ENCODE measurements around the gene PDZD2.

Gene PDZD2

GRCh38 chr5:32108167-32108566 lies 469.2 kb downstream of the PDZD2 start:
- Histone ChIP-seq H3K9me2 (replicated peaks; ENCODE audit: insufficient read depth, low read length) (no peaks in the 10 kb centered on the region), H3K9me3 (replicated peaks; ENCODE audit: insufficient read depth, low read length) (no peaks in the 10 kb centered on the region)

GRCh38 chr5:32109236-32109635 lies 470.3 kb downstream of the PDZD2 start:
- Histone ChIP-seq H3K9ac (ENCODE audit: low read length) (no peak overlapping the region), H3K4me3 (ENCODE audit: low read length) (no peak overlapping the region), H3F3A (ENCODE audit: insufficient read depth, low read length) (no peaks in the 10 kb centered on the region), H4K20me1 (ENCODE audit: insufficient read depth, low read length) (no peaks in the 10 kb centered on the region), H3K79me2 (ENCODE audit: low read length) (peaks cover 21% of the 10 kb centered on the region), H3K27me3 (replicated peaks; ENCODE audit: insufficient read depth, low read length) (no peaks in the 10 kb centered on the region), H3K27ac (ENCODE audit: low read length) (no peak overlapping the region), H3K9me2 (replicated peaks; ENCODE audit: insufficient read depth, low read length) (no peaks in the 10 kb centered on the region), H3K9me3 (replicated peaks; ENCODE audit: insufficient read depth, low read length) (no peaks in the 10 kb centered on the region), H3K4me1 (ENCODE audit: low read length) (no peaks in the 10 kb centered on the region), H2AFZ (ENCODE audit: low read length) (no peak overlapping the region), H3K4me2 (ENCODE audit: low read depth, low read length) (no peak overlapping the region), H3K36me3 (replicated peaks; ENCODE audit: insufficient read depth, low read length) (0 out of 2 replicates have a peak, but pooled peaks cover 8% of the 10 kb centered on the region)
- no peak for DNase-seq
- TF ChIP-seq EZH2 (optimal IDR thresholded peaks at IDR 0.05; ENCODE audit: low read depth, low read length) (no peak), EZH2phosphoT487 (IDR thresholded peaks at IDR 0.05; ENCODE audit: low read length) (no peak), CTCF (IDR thresholded peaks at IDR 0.05; ENCODE audit: low read length) (no peak)

More at GRCh38 chr5:32108167-32108566, 469.2 kb downstream of the PDZD2 start:
- Histone ChIP-seq H4K20me1 (ENCODE audit: insufficient read depth, low read length) (no peaks in the 10 kb centered on the region), H3K27me3 (replicated peaks; ENCODE audit: insufficient read depth, low read length) (no peaks in the 10 kb centered on the region), H2AFZ (ENCODE audit: low read length) (no peak overlapping the region), H3K79me2 (ENCODE audit: low read length) (peaks cover 11% of the 10 kb centered on the region), H3K9ac (ENCODE audit: low read length) (no peak overlapping the region), H3K4me2 (ENCODE audit: low read depth, low read length) (no peak overlapping the region), H3K27ac (ENCODE audit: low read length) (no peak overlapping the region), H3F3A (ENCODE audit: insufficient read depth, low read length) (no peaks in the 10 kb centered on the region), H3K36me3 (replicated peaks; ENCODE audit: insufficient read depth, low read length) (0 out of 2 replicates have a peak, but pooled peaks cover 8% of the 10 kb centered on the region), H3K4me1 (ENCODE audit: low read length) (no peaks in the 10 kb centered on the region), H3K4me3 (ENCODE audit: low read length) (no peak overlapping the region)
- TF ChIP-seq CTCF (IDR thresholded peaks at IDR 0.05; ENCODE audit: low read length) (no peak), EZH2 (optimal IDR thresholded peaks at IDR 0.05; ENCODE audit: low read depth, low read length) (no peak), EZH2phosphoT487 (IDR thresholded peaks at IDR 0.05; ENCODE audit: low read length) (no peak)
- DNase-seq, result no peak

GRCh38 chr5:32110111-32110696 lies 471.3 kb downstream of the PDZD2 start:
- Histone ChIP-seq H3K27me3 (replicated peaks; ENCODE audit: insufficient read depth, low read length) (no peaks in the 10 kb centered on the region), H3K36me3 (replicated peaks; ENCODE audit: insufficient read depth, low read length) (0 out of 2 replicates have a peak, but pooled peaks cover 8% of the 10 kb centered on the region), H3K27ac (ENCODE audit: low read length) (no peak overlapping the region), H3K9ac (ENCODE audit: low read length) (no peak overlapping the region), H3K9me2 (replicated peaks; ENCODE audit: insufficient read depth, low read length) (no peaks in the 10 kb centered on the region), H3K9me3 (replicated peaks; ENCODE audit: insufficient read depth, low read length) (no peaks in the 10 kb centered on the region), H3K79me2 (ENCODE audit: low read length) (peaks cover 23% of the 10 kb centered on the region), H3F3A (ENCODE audit: insufficient read depth, low read length) (no peaks in the 10 kb centered on the region), H3K4me3 (ENCODE audit: low read length) (no peak overlapping the region), H3K4me2 (ENCODE audit: low read depth, low read length) (no peak overlapping the region), H4K20me1 (ENCODE audit: insufficient read depth, low read length) (no peaks in the 10 kb centered on the region), H2AFZ (ENCODE audit: low read length) (no peak overlapping the region), H3K4me1 (ENCODE audit: low read length) (no peaks in the 10 kb centered on the region)
- DNase-seq, result no peak
- TF ChIP-seq EZH2 (optimal IDR thresholded peaks at IDR 0.05; ENCODE audit: low read depth, low read length), result no peak
- TF ChIP-seq CTCF (IDR thresholded peaks at IDR 0.05; ENCODE audit: low read length), result no peak
- TF ChIP-seq EZH2phosphoT487 (IDR thresholded peaks at IDR 0.05; ENCODE audit: low read length), result no peak

Measured in MM.1S (cell line).